Measurements from ENCODE around the gene CAMK2D.
A peak's percentile ranks its signal among the peaks of the same experiment; 100 is the strongest.

Gene CAMK2D

GRCh38 chr4:113409181-113409580, 352.4 kb downstream of the CAMK2D start:
- peak; percentile 46 for DNase-seq
- Histone ChIP-seq H3K18ac (ENCODE audit: low read length) (no peak overlapping the region), H2BK120ac (ENCODE audit: low read depth, low read length) (no peak overlapping the region), H3K36me3 (ENCODE audit: control insufficient read depth, insufficient read depth, low read length) (no peaks in the 10 kb centered on the region), H3K4me2 (ENCODE audit: low read length) (no peak overlapping the region), H4K5ac (ENCODE audit: low read length) (no peak overlapping the region), H3K79me1 (ENCODE audit: low read length) (no peaks in the 10 kb centered on the region), H4K8ac (ENCODE audit: low read depth, low read length) (no peak overlapping the region), H2BK5ac (ENCODE audit: low read length) (no peak overlapping the region), H3K23ac (ENCODE audit: low read length) (no peak overlapping the region), H3K4me1 (ENCODE audit: control insufficient read depth, low read depth, low read length) (no peaks in the 10 kb centered on the region), H3K79me2 (ENCODE audit: control insufficient read depth, insufficient read depth, low read length) (no peaks in the 10 kb centered on the region), H3K27ac (ENCODE audit: low read depth, low read length) (no peak overlapping the region), H3K56ac (ENCODE audit: low read length) (no peak overlapping the region), H2BK15ac (replicated peaks; ENCODE audit: low read depth) (no peak overlapping the region), H3K9ac (ENCODE audit: low read length) (no peak overlapping the region), H2AK5ac (ENCODE audit: low read length) (no peak overlapping the region), H3K4me3 (ENCODE audit: low read length) (no peak overlapping the region), H3K27me3 (ENCODE audit: insufficient read depth, low read length, poor library complexity) (no peaks in the 10 kb centered on the region), H3K4ac (ENCODE audit: low read depth, low read length) (no peak overlapping the region)
- no CpG with 5 or more reads among the region's 4 CpGs for WGBS (ENCODE audit: extremely low coverage, insufficient coverage, low lambda C conversion rate)

GRCh38 chr4:113407409-113407808, 354.1 kb downstream of the CAMK2D start:
- Histone ChIP-seq H3K36me3 (ENCODE audit: control insufficient read depth, insufficient read depth, low read length) (no peaks in the 10 kb centered on the region), H3K4me2 (ENCODE audit: low read length) (no peak overlapping the region), H2BK5ac (ENCODE audit: low read length) (no peak overlapping the region), H2AK5ac (ENCODE audit: low read length) (no peak overlapping the region), H4K5ac (ENCODE audit: low read length) (no peak overlapping the region), H3K27me3 (ENCODE audit: insufficient read depth, low read length, poor library complexity) (no peaks in the 10 kb centered on the region), H2BK120ac (ENCODE audit: low read depth, low read length) (no peak overlapping the region), H3K56ac (ENCODE audit: low read length) (no peak overlapping the region), H3K4me1 (ENCODE audit: control insufficient read depth, low read depth, low read length) (no peaks in the 10 kb centered on the region), H3K79me2 (ENCODE audit: control insufficient read depth, insufficient read depth, low read length) (no peaks in the 10 kb centered on the region), H3K18ac (ENCODE audit: low read length) (no peak overlapping the region), H4K8ac (ENCODE audit: low read depth, low read length) (no peak overlapping the region), H3K23ac (ENCODE audit: low read length) (no peak overlapping the region), H3K9ac (ENCODE audit: low read length) (no peak overlapping the region), H3K79me1 (ENCODE audit: low read length) (no peaks in the 10 kb centered on the region), H3K4ac (ENCODE audit: low read depth, low read length) (no peak overlapping the region), H3K4me3 (ENCODE audit: low read length) (no peak overlapping the region), H2BK15ac (replicated peaks; ENCODE audit: low read depth) (no peak overlapping the region), H3K27ac (ENCODE audit: low read depth, low read length) (no peak overlapping the region)
- no CpG with 5 or more reads among the region's 2 CpGs for WGBS (ENCODE audit: extremely low coverage, insufficient coverage, low lambda C conversion rate)
- DNase-seq = peak; percentile 56

GRCh38 chr4:113406723-113407016, 354.9 kb downstream of the CAMK2D start:
- H3K9ac ChIP-seq (ENCODE audit: low read length) = no peak overlapping the region
- no peak overlapping the region for H2BK15ac ChIP-seq (replicated peaks; ENCODE audit: low read depth)
- no peaks in the 10 kb centered on the region for H3K79me2 ChIP-seq (ENCODE audit: control insufficient read depth, insufficient read depth, low read length)
- H3K23ac ChIP-seq (ENCODE audit: low read length) = no peak overlapping the region
- no peaks in the 10 kb centered on the region for H3K79me1 ChIP-seq (ENCODE audit: low read length)
- no peaks in the 10 kb centered on the region for H3K36me3 ChIP-seq (ENCODE audit: control insufficient read depth, insufficient read depth, low read length)
- no peak overlapping the region for H3K27ac ChIP-seq (ENCODE audit: low read depth, low read length)
- no peak overlapping the region for H4K8ac ChIP-seq (ENCODE audit: low read depth, low read length)
- no peaks in the 10 kb centered on the region for H3K4me1 ChIP-seq (ENCODE audit: control insufficient read depth, low read depth, low read length)
- H3K56ac ChIP-seq (ENCODE audit: low read length) = no peak overlapping the region
- H3K18ac ChIP-seq (ENCODE audit: low read length) = no peak overlapping the region
- H3K4me2 ChIP-seq (ENCODE audit: low read length) = no peak overlapping the region
- H2BK5ac ChIP-seq (ENCODE audit: low read length) = no peak overlapping the region
- no peaks in the 10 kb centered on the region for H3K27me3 ChIP-seq (ENCODE audit: insufficient read depth, low read length, poor library complexity)
- no peak for DNase-seq
- no CpG with 5 or more reads among the region's 7 CpGs for WGBS (ENCODE audit: extremely low coverage, insufficient coverage, low lambda C conversion rate)
- no peak overlapping the region for H3K4ac ChIP-seq (ENCODE audit: low read depth, low read length)
- H4K5ac ChIP-seq (ENCODE audit: low read length) = no peak overlapping the region
- H2BK120ac ChIP-seq (ENCODE audit: low read depth, low read length) = no peak overlapping the region
- no peak overlapping the region for H3K4me3 ChIP-seq (ENCODE audit: low read length)
- H2AK5ac ChIP-seq (ENCODE audit: low read length) = no peak overlapping the region

- H2BK5ac ChIP-seq (ENCODE audit: low read length) = no peak overlapping the region
- no peak overlapping the region for H3K27ac ChIP-seq (ENCODE audit: low read depth, low read length)
- no peak overlapping the region for H2BK120ac ChIP-seq (ENCODE audit: low read depth, low read length)
- WGBS (ENCODE audit: extremely low coverage, insufficient coverage, low lambda C conversion rate) = no CpG with 5 or more reads among the region's 7 CpGs
- H3K18ac ChIP-seq (ENCODE audit: low read length) = no peak overlapping the region
- no peak overlapping the region for H3K4me3 ChIP-seq (ENCODE audit: low read length)
- no peak overlapping the region for H4K8ac ChIP-seq (ENCODE audit: low read depth, low read length)
- no peaks in the 10 kb centered on the region for H3K79me1 ChIP-seq (ENCODE audit: low read length)
- H2BK15ac ChIP-seq (replicated peaks; ENCODE audit: low read depth) = no peak overlapping the region
- H3K79me2 ChIP-seq (ENCODE audit: control insufficient read depth, insufficient read depth, low read length) = no peaks in the 10 kb centered on the region
- H3K56ac ChIP-seq (ENCODE audit: low read length) = no peak overlapping the region
- no peak for DNase-seq
- no peaks in the 10 kb centered on the region for H3K27me3 ChIP-seq (ENCODE audit: insufficient read depth, low read length, poor library complexity)
- no peak overlapping the region for H3K23ac ChIP-seq (ENCODE audit: low read length)
- H3K4me1 ChIP-seq (ENCODE audit: control insufficient read depth, low read depth, low read length) = no peaks in the 10 kb centered on the region
- H4K5ac ChIP-seq (ENCODE audit: low read length) = no peak overlapping the region
- H3K36me3 ChIP-seq (ENCODE audit: control insufficient read depth, insufficient read depth, low read length) = no peaks in the 10 kb centered on the region
- H2AK5ac ChIP-seq (ENCODE audit: low read length) = no peak overlapping the region
- no peak overlapping the region for H3K4me2 ChIP-seq (ENCODE audit: low read length)
- H3K4ac ChIP-seq (ENCODE audit: low read depth, low read length) = no peak overlapping the region
- no peak overlapping the region for H3K9ac ChIP-seq (ENCODE audit: low read length)
Measured at GRCh38 chr4:113405874-113406722, 355.4 kb downstream of the CAMK2D start.

- no peak overlapping the region for H3K4ac ChIP-seq (ENCODE audit: low read depth, low read length)
- H2BK5ac ChIP-seq (ENCODE audit: low read length) = no peak overlapping the region
- H3K36me3 ChIP-seq (ENCODE audit: control insufficient read depth, insufficient read depth, low read length) = no peaks in the 10 kb centered on the region
- H3K23ac ChIP-seq (ENCODE audit: low read length) = no peak overlapping the region
- no peak overlapping the region for H2BK15ac ChIP-seq (replicated peaks; ENCODE audit: low read depth)
- WGBS (ENCODE audit: extremely low coverage, insufficient coverage, low lambda C conversion rate) = no CpG with 5 or more reads among the region's 2 CpGs
- H3K27ac ChIP-seq (ENCODE audit: low read depth, low read length) = no peak overlapping the region
- H3K4me2 ChIP-seq (ENCODE audit: low read length) = no peak overlapping the region
- H2AK5ac ChIP-seq (ENCODE audit: low read length) = no peak overlapping the region
- H4K8ac ChIP-seq (ENCODE audit: low read depth, low read length) = no peak overlapping the region
- no peaks in the 10 kb centered on the region for H3K4me1 ChIP-seq (ENCODE audit: control insufficient read depth, low read depth, low read length)
- H3K79me1 ChIP-seq (ENCODE audit: low read length) = no peaks in the 10 kb centered on the region
- no peak overlapping the region for H3K9ac ChIP-seq (ENCODE audit: low read length)
- no peak overlapping the region for H4K5ac ChIP-seq (ENCODE audit: low read length)
- H3K4me3 ChIP-seq (ENCODE audit: low read length) = no peak overlapping the region
- no peak overlapping the region for H3K18ac ChIP-seq (ENCODE audit: low read length)
- no peaks in the 10 kb centered on the region for H3K79me2 ChIP-seq (ENCODE audit: control insufficient read depth, insufficient read depth, low read length)
- no peak for DNase-seq
- H3K27me3 ChIP-seq (ENCODE audit: insufficient read depth, low read length, poor library complexity) = no peaks in the 10 kb centered on the region
- H3K56ac ChIP-seq (ENCODE audit: low read length) = no peak overlapping the region
- H2BK120ac ChIP-seq (ENCODE audit: low read depth, low read length) = no peak overlapping the region
Measured at GRCh38 chr4:113404841-113405240, 356.7 kb downstream of the CAMK2D start.

GRCh38 chr4:113404167-113404571, 357.4 kb downstream of the CAMK2D start:
- Histone ChIP-seq H3K4me2 (ENCODE audit: low read length) (no peak overlapping the region), H3K23ac (ENCODE audit: low read length) (no peak overlapping the region), H2BK15ac (replicated peaks; ENCODE audit: low read depth) (no peak overlapping the region), H3K79me2 (ENCODE audit: control insufficient read depth, insufficient read depth, low read length) (no peaks in the 10 kb centered on the region), H3K4me1 (ENCODE audit: control insufficient read depth, low read depth, low read length) (no peaks in the 10 kb centered on the region), H4K5ac (ENCODE audit: low read length) (no peak overlapping the region), H3K9ac (ENCODE audit: low read length) (no peak overlapping the region), H2BK5ac (ENCODE audit: low read length) (no peak overlapping the region), H3K18ac (ENCODE audit: low read length) (no peak overlapping the region), H3K4ac (ENCODE audit: low read depth, low read length) (no peak overlapping the region), H3K27me3 (ENCODE audit: insufficient read depth, low read length, poor library complexity) (no peaks in the 10 kb centered on the region), H4K8ac (ENCODE audit: low read depth, low read length) (no peak overlapping the region), H2BK120ac (ENCODE audit: low read depth, low read length) (no peak overlapping the region), H3K56ac (ENCODE audit: low read length) (no peak overlapping the region), H3K4me3 (ENCODE audit: low read length) (no peak overlapping the region), H3K27ac (ENCODE audit: low read depth, low read length) (no peak overlapping the region), H3K36me3 (ENCODE audit: control insufficient read depth, insufficient read depth, low read length) (no peaks in the 10 kb centered on the region), H3K79me1 (ENCODE audit: low read length) (no peaks in the 10 kb centered on the region), H2AK5ac (ENCODE audit: low read length) (no peak overlapping the region)
- DNase-seq = no peak
- no CpG with 5 or more reads among the region's 4 CpGs for WGBS (ENCODE audit: extremely low coverage, insufficient coverage, low lambda C conversion rate)

All from mesendoderm (in vitro differentiated cells).